Astrocyte (in vitro differentiated cells and primary cell): ENCODE measurements around the gene NUDT4B. TPM values are rescaled to one million over a fixed set of nuclear protein-coding genes. Genes with fewer than 3 reads are reported as not detected.
"Not testable (repeated sequence)": the region's sequence is repeated elsewhere in the genome, so short reads cannot be mapped to it uniquely, and the experiment has no call there.

Experiments used
- DNase-seq: peaks from one replicate; pipeline ENCODE4 v3.0.0-alpha.2; 2010; ENCODE audit warnings: low read depth
- FAIRE-seq: peaks from 2 replicates; lab custom pipeline; 2011; peaks lifted over from hg19 to GRCh38; lab: Jason Lieb, UNC
- H2AFZ ChIP-seq: 2 replicates; pipeline ENCODE4 v1.6.0; 2012; ENCODE audit warnings: low read depth, low read length, inconsistent platforms
- H3K27ac ChIP-seq: 2 replicates; pipeline ENCODE4 v1.5.1; 2011; ENCODE audit warnings: low read depth, low read length, inconsistent platforms
- H3K27me3 ChIP-seq: 2 replicates; pipeline ENCODE4 v1.6.0; 2011; ENCODE audit warnings: low read length, inconsistent platforms; ENCODE audit not compliant: insufficient read depth
- H3K36me3 ChIP-seq: 2 replicates; pipeline ENCODE4 v1.5.1; 2011; ENCODE audit warnings: low read length, inconsistent platforms; ENCODE audit not compliant: insufficient read depth
- H3K4me1 ChIP-seq: 2 replicates; pipeline ENCODE4 v1.5.1; 2011; ENCODE audit warnings: low read length, inconsistent platforms; ENCODE audit not compliant: insufficient read depth
- H3K4me2 ChIP-seq: 2 replicates; pipeline ENCODE4 v1.6.0; 2012; ENCODE audit warnings: low read length, inconsistent platforms
- H3K4me3 ChIP-seq: 2 replicates; pipeline ENCODE4 v1.5.1; 2011; ENCODE audit warnings: low read depth, mild to moderate bottlenecking, low read length, inconsistent platforms; ENCODE audit not compliant: insufficient read depth
- H3K79me2 ChIP-seq: 2 replicates; pipeline ENCODE4 v1.6.0; 2012; ENCODE audit warnings: mild to moderate bottlenecking, low read length, inconsistent platforms; ENCODE audit not compliant: insufficient read depth
- H3K9ac ChIP-seq: 2 replicates; pipeline ENCODE4 v1.6.0; 2012; ENCODE audit warnings: mild to moderate bottlenecking, low read length, inconsistent platforms
- H3K9me3 ChIP-seq: 2 replicates; pipeline ENCODE4 v1.5.1; 2012; ENCODE audit warnings: low read depth, mild to moderate bottlenecking, low read length, inconsistent platforms; ENCODE audit not compliant: insufficient read depth
- H4K20me1 ChIP-seq: 2 replicates; pipeline ENCODE4 v1.6.0; 2012; ENCODE audit warnings: low read length, inconsistent platforms; ENCODE audit not compliant: insufficient read depth
- H3K27ac Mint-ChIP-seq: one replicate; pipeline ENCODE4 v1.8.0; 2021; ENCODE audit warnings: mild to moderate bottlenecking, mixed read lengths; ENCODE audit not compliant: unreplicated experiment
- H3K27me3 Mint-ChIP-seq: one replicate; pipeline ENCODE4 v1.8.0; 2021; ENCODE audit warnings: low read depth, mixed read lengths; ENCODE audit not compliant: unreplicated experiment
- H3K36me3 Mint-ChIP-seq: one replicate; pipeline ENCODE4 v1.8.0; 2021; ENCODE audit warnings: low read depth, mixed read lengths; ENCODE audit not compliant: unreplicated experiment
- H3K4me1 Mint-ChIP-seq: one replicate; pipeline ENCODE4 v1.8.0; 2021; ENCODE audit warnings: low read depth, mixed read lengths; ENCODE audit not compliant: unreplicated experiment
- H3K4me3 Mint-ChIP-seq: one replicate; pipeline ENCODE4 v1.8.0; 2021; ENCODE audit warnings: mild to moderate bottlenecking, moderate library complexity, mixed read lengths; ENCODE audit not compliant: unreplicated experiment
- H3K9me3 Mint-ChIP-seq: one replicate; pipeline ENCODE4 v1.8.0; 2021; ENCODE audit warnings: mild to moderate bottlenecking, mixed read lengths; ENCODE audit not compliant: unreplicated experiment
- total RNA-seq: library from RNA; stranded (reverse); gene quantifications from 2 replicates; pipeline ENCODE4 v1.2.1, GENCODE V29; 2021

The NUDT4B gene
- total RNA-seq, 1 donor from 2014 or later = 1.2 TPM

GRCh38 chr1:148743726-148744720, 4.6 kb upstream of the NUDT4B start:
- H3K4me2 ChIP-seq, H3K9ac ChIP-seq, H3K4me1 Mint-ChIP-seq, H3K27me3 Mint-ChIP-seq, H3K4me3 ChIP-seq, H3K9me3 ChIP-seq, H3K27ac Mint-ChIP-seq, H3K36me3 Mint-ChIP-seq, H3K4me3 Mint-ChIP-seq, H4K20me1 ChIP-seq, H3K36me3 ChIP-seq, H3K27ac ChIP-seq, DNase-seq, H3K4me1 ChIP-seq, H3K9me3 Mint-ChIP-seq, H2AFZ ChIP-seq, H3K27me3 ChIP-seq, H3K79me2 ChIP-seq, FAIRE-seq: not testable (repeated sequence)

GRCh38 chr1:148749335-148749681, 734 bp downstream of the NUDT4B start:
- FAIRE-seq = peak; percentile 23
- H3K9ac ChIP-seq, H3K4me3 ChIP-seq, H3K36me3 Mint-ChIP-seq, H3K9me3 Mint-ChIP-seq, H2AFZ ChIP-seq, H3K4me1 Mint-ChIP-seq, H3K27ac Mint-ChIP-seq, H4K20me1 ChIP-seq, H3K36me3 ChIP-seq, H3K27ac ChIP-seq, H3K79me2 ChIP-seq, H3K4me1 ChIP-seq, H3K27me3 Mint-ChIP-seq, DNase-seq, H3K4me2 ChIP-seq, H3K27me3 ChIP-seq, H3K9me3 ChIP-seq, H3K4me3 Mint-ChIP-seq: not testable (repeated sequence)

- not testable (repeated sequence) for DNase-seq, H3K4me2 ChIP-seq, H3K27me3 ChIP-seq, H3K36me3 ChIP-seq, H3K4me1 ChIP-seq, H3K4me1 Mint-ChIP-seq, H2AFZ ChIP-seq, H3K27ac ChIP-seq, H3K27me3 Mint-ChIP-seq, FAIRE-seq, H3K9me3 Mint-ChIP-seq, H3K27ac Mint-ChIP-seq, H3K4me3 ChIP-seq, H3K79me2 ChIP-seq, H3K36me3 Mint-ChIP-seq, H3K9ac ChIP-seq, H3K9me3 ChIP-seq, H3K4me3 Mint-ChIP-seq, H4K20me1 ChIP-seq
Measured at GRCh38 chr1:148756231-148756630, 7.7 kb downstream of the NUDT4B start.

GRCh38 chr1:148757446-148757845, 8.9 kb downstream of the NUDT4B start:
- not testable (repeated sequence) for FAIRE-seq, H3K27me3 ChIP-seq, H3K27ac ChIP-seq, H2AFZ ChIP-seq, H3K27me3 Mint-ChIP-seq, H3K9me3 Mint-ChIP-seq, H3K4me2 ChIP-seq, H3K4me3 ChIP-seq, DNase-seq, H4K20me1 ChIP-seq, H3K4me3 Mint-ChIP-seq, H3K27ac Mint-ChIP-seq, H3K36me3 Mint-ChIP-seq, H3K9ac ChIP-seq, H3K4me1 Mint-ChIP-seq, H3K36me3 ChIP-seq, H3K4me1 ChIP-seq, H3K79me2 ChIP-seq, H3K9me3 ChIP-seq

- H3K9me3 Mint-ChIP-seq, H3K79me2 ChIP-seq, H4K20me1 ChIP-seq, H3K27ac ChIP-seq, H3K36me3 ChIP-seq, H3K9me3 ChIP-seq, H3K4me3 Mint-ChIP-seq, DNase-seq, H2AFZ ChIP-seq, H3K4me1 ChIP-seq, H3K4me2 ChIP-seq, H3K27ac Mint-ChIP-seq, H3K36me3 Mint-ChIP-seq, H3K27me3 Mint-ChIP-seq, H3K4me3 ChIP-seq, H3K9ac ChIP-seq, H3K4me1 Mint-ChIP-seq, H3K27me3 ChIP-seq: not testable (repeated sequence)
- FAIRE-seq = peak; percentile 66
Measured at GRCh38 chr1:148758412-148758811, 9.8 kb downstream of the NUDT4B start.

- H4K20me1 ChIP-seq, H3K4me3 ChIP-seq, H3K4me1 Mint-ChIP-seq, H3K27me3 ChIP-seq, H3K4me1 ChIP-seq, H3K9me3 Mint-ChIP-seq, DNase-seq, H3K27me3 Mint-ChIP-seq, H3K4me2 ChIP-seq, H2AFZ ChIP-seq, H3K9ac ChIP-seq, FAIRE-seq, H3K36me3 Mint-ChIP-seq, H3K79me2 ChIP-seq, H3K4me3 Mint-ChIP-seq, H3K9me3 ChIP-seq, H3K27ac ChIP-seq, H3K27ac Mint-ChIP-seq, H3K36me3 ChIP-seq: not testable (repeated sequence)
Measured at GRCh38 chr1:148758925-148759324, 10.4 kb downstream of the NUDT4B start.
